Right cardiac atrium (tissue), 5 donors: Measurements from ENCODE around the gene APOBEC3B. TPM values are rescaled to one million over a fixed set of nuclear protein-coding genes. Genes with fewer than 3 reads are reported as not detected.
"Not testable (repeated sequence)": the region's sequence is repeated elsewhere in the genome, so short reads cannot be mapped to it uniquely, and the experiment has no call there.

ENCODE experiments used
- ATAC-seq, 2 donors: fragments of 200-7000 bp; cut with Tn5 transposase; one replicate each; pipeline versions ENCODE4 v1.8.0 to v1.9.1; 2020; ENCODE audit warnings: moderate library complexity in 2 of 2, mild to moderate bottlenecking in 1 of 2
- DNase-seq, 3 donors: peaks; one replicate each; pipeline ENCODE4 v3.0.0-alpha.2; 2020
- H3K27ac ChIP-seq: one replicate; pipeline ENCODE4 v1.5.1; 2013; ENCODE audit warnings: mild to moderate bottlenecking, low read length, control low read depth, moderate library complexity
- H3K27me3 ChIP-seq: one replicate; pipeline ENCODE4 v1.6.1; 2013; ENCODE audit not compliant: control insufficient read depth, insufficient read depth
- H3K4me1 ChIP-seq: one replicate; pipeline ENCODE4 v1.6.1; 2013; ENCODE audit warnings: low read length; ENCODE audit not compliant: control insufficient read depth, insufficient read depth
- H3K4me3 ChIP-seq: one replicate; pipeline ENCODE4 v1.5.1; 2013; ENCODE audit warnings: low read length, control low read depth
- H3K9me3 ChIP-seq: one replicate; pipeline ENCODE4 v1.6.1; 2013; ENCODE audit warnings: low read length; ENCODE audit not compliant: control insufficient read depth
- WGBS: extraction: QIAGEN DNeasy Blood & Tissue Kit; methylation state at CpG from one replicate; pipeline ENCODE4 v1.1.7; 2013; 5-methylcytosine and 5-hydroxymethylcytosine counted together
- intact Hi-C, 4 donors: fragments of 100-400 bp; cut with DNase I; formaldehyde crosslinking; loops; one replicate each; pipeline versions ENCODE4 v1.11.0 to v1.14.0; 2022 to 2023
- polyA plus RNA-seq: library from polyadenylated mRNA; stranded (reverse); fragments of 200-250 nt; gene quantifications from one replicate; pipeline ENCODE4 v1.2.3, GENCODE V29; 2013
- total RNA-seq, 4 donors: library from RNA; stranded (reverse); fragmentation: NEBNext Ultra II Directional; extraction: Animal tissue kit (Norgen Biotek cat#: 25700); gene quantifications; one replicate each; pipeline ENCODE4 v1.2.1, GENCODE V29; 2021
- donor health status: healthy with polysubstance abuse.
- donor health status: DM: no; HTN: yes; CAD: no.
- donor health status: DM: no; HTN: no; CAD: no.
- donor health status: DM: no; HTN: yes; CAD: no; lungs with severe emphysema.
- donor health status: DM: yes; HTN: yes; CAD: no.

The APOBEC3B gene
- total and polyA plus RNA-seq, 5 donors: 1.3 to 2.6 (median 1.8) TPM

- WGBS: 80% methylated on average over 12 of the region's 12 CpGs
- Histone ChIP-seq H3K4me1 (no peaks in the 10 kb centered on the region), H3K9me3 (no peaks in the 10 kb centered on the region), H3K27me3 (no peaks in the 10 kb centered on the region), H3K27ac (no peak overlapping the region), H3K4me3 (no peak overlapping the region)
- intact Hi-C loops: no loop called here
- ATAC-seq: no peak
- DNase-seq: peak in 1 of 3 donors; percentile 21
Observed at GRCh38 chr22:38952281-38952993, 29.7 kb upstream of the APOBEC3B start.

GRCh38 chr22:38953091-38953490 lies 29.1 kb upstream of the APOBEC3B start:
- intact Hi-C loops: no loop called here
- Histone ChIP-seq H3K9me3 (no peaks in the 10 kb centered on the region), H3K27ac (no peak overlapping the region), H3K4me3 (no peak overlapping the region), H3K27me3 (no peaks in the 10 kb centered on the region), H3K4me1 (no peaks in the 10 kb centered on the region)
- DNase-seq (no peak), ATAC-seq (no peak)
- 78% methylated on average over 8 of the region's 8 CpGs for WGBS

- 71% methylated on average over 15 of the region's 15 CpGs for WGBS
- ATAC-seq (no peak), DNase-seq (no peak)
- intact Hi-C loops: no loop called here
- H3K4me3 ChIP-seq: no peak overlapping the region
- H3K27ac ChIP-seq: no peak overlapping the region
- H3K9me3 ChIP-seq: no peaks in the 10 kb centered on the region
- no peaks in the 10 kb centered on the region for H3K27me3 ChIP-seq
- no peaks in the 10 kb centered on the region for H3K4me1 ChIP-seq
Observed at GRCh38 chr22:38953577-38954413, 28.4 kb upstream of the APOBEC3B start.

GRCh38 chr22:38954414-38955043 lies 27.6 kb upstream of the APOBEC3B start:
- ATAC-seq (no peak), DNase-seq (no peak)
- 76% methylated on average over 13 of the region's 13 CpGs for WGBS
- no peaks in the 10 kb centered on the region for H3K9me3 ChIP-seq
- H3K27ac ChIP-seq: no peak overlapping the region
- H3K4me1 ChIP-seq: no peaks in the 10 kb centered on the region
- no peaks in the 10 kb centered on the region for H3K27me3 ChIP-seq
- H3K4me3 ChIP-seq: no peak overlapping the region
- intact Hi-C loops: no loop called here

- intact Hi-C loops: no loop called here
- no peak overlapping the region for H3K4me3 ChIP-seq
- no peaks in the 10 kb centered on the region for H3K9me3 ChIP-seq
- no peak for DNase-seq
- H3K27me3 ChIP-seq: no peaks in the 10 kb centered on the region
- H3K4me1 ChIP-seq: no peaks in the 10 kb centered on the region
- ATAC-seq: no peak
- WGBS: 64% methylated on average over 5 of the region's 5 CpGs
- H3K27ac ChIP-seq: no peak overlapping the region
Observed at GRCh38 chr22:38955250-38955905, 26.8 kb upstream of the APOBEC3B start.

GRCh38 chr22:38955926-38956325 lies 26.2 kb upstream of the APOBEC3B start:
- Histone ChIP-seq H3K27ac (no peak overlapping the region), H3K27me3 (no peaks in the 10 kb centered on the region), H3K4me3 (no peak overlapping the region), H3K9me3 (no peaks in the 10 kb centered on the region), H3K4me1 (no peaks in the 10 kb centered on the region)
- DNase-seq (no peak), ATAC-seq (no peak)
- WGBS: 90% methylated on average over 3 of the region's 3 CpGs
- intact Hi-C loops: no loop called here

GRCh38 chr22:38956551-38956950 lies 25.6 kb upstream of the APOBEC3B start:
- Histone ChIP-seq H3K9me3 (no peaks in the 10 kb centered on the region), H3K4me3 (no peak overlapping the region), H3K27ac (no peak overlapping the region), H3K27me3 (no peaks in the 10 kb centered on the region), H3K4me1 (no peaks in the 10 kb centered on the region)
- intact Hi-C loops: no loop called here
- 87% methylated on average over 5 of the region's 5 CpGs for WGBS
- DNase-seq: no peak
- no peak for ATAC-seq

- intact Hi-C loops: no loop called here
Observed at GRCh38 chr22:38957046-38957770, 24.9 kb upstream of the APOBEC3B start, which contains the start of gene APOBEC3A. TSS of gene APOBEC3A (plus strand) at chr22:38957609. CDS start at chr22:38957692, 83 bp downstream.

GRCh38 chr22:38957808-38958650 lies 24.1 kb upstream of the APOBEC3B start:
- intact Hi-C loops: no loop called here

More at GRCh38 chr22:38957046-38957770, 24.9 kb upstream of the APOBEC3B start, which contains the start of gene APOBEC3A:
- H3K4me1 ChIP-seq: no peaks in the 10 kb centered on the region
- H3K4me3 ChIP-seq: no peak within 1 kb of the TSS
- DNase-seq (peak in 1 of 3 donors; percentile 66), ATAC-seq (no peak)
- 87% methylated on average over 11 of the region's 11 CpGs for WGBS
- no peaks in the 10 kb centered on the region for H3K27me3 ChIP-seq
- H3K9me3 ChIP-seq: no peaks in the 10 kb centered on the region
- H3K27ac ChIP-seq: no peak within 1 kb of the TSS

GRCh38 chr22:38958651-38958943 lies 23.6 kb upstream of the APOBEC3B start:
- H3K4me1 ChIP-seq, H3K27me3 ChIP-seq, intact Hi-C loops, H3K4me3 ChIP-seq, DNase-seq, ATAC-seq, H3K9me3 ChIP-seq, H3K27ac ChIP-seq: not testable (repeated sequence)

More at GRCh38 chr22:38957808-38958650, 24.1 kb upstream of the APOBEC3B start:
- Histone ChIP-seq H3K4me3 (no peak overlapping the region), H3K27ac (no peak overlapping the region), H3K4me1 (no peaks in the 10 kb centered on the region), H3K9me3 (no peaks in the 10 kb centered on the region), H3K27me3 (no peaks in the 10 kb centered on the region)
- WGBS: 82% methylated on average over 6 of the region's 6 CpGs
- no peak for DNase-seq
- ATAC-seq: no peak
